SK-N-DZ (cell line): ENCODE measurements around the gene LY6G6F.

Experiments used
- DNase-seq: peaks from one replicate; pipeline ENCODE4 v3.0.0-alpha.2; 2015; ENCODE audit warnings: low spot score
- small RNA-seq, 2 experiments: library from RNA; depleted of rRNA; stranded (forward); fragments of <200 nt; gene quantifications; one replicate each; pipeline ENCODE3, GENCODE V24; 2014

LY6G6F gene

GRCh38 chr6:31739639-31740396, 33.2 kb downstream of the LY6G6F start, which contains the start of gene MSH5:
TSS of gene MSH5 (plus strand) at chr6:31740005. CDS start at chr6:31740467, 462 bp downstream.
- peak; percentile 97 for DNase-seq

GRCh38 chr6:31740397-31741223, 33.9 kb downstream of the LY6G6F start:
- no peak for DNase-seq

- no peak for DNase-seq
Observed at GRCh38 chr6:31741815-31742214, 35.1 kb downstream of the LY6G6F start.

GRCh38 chr6:31742894-31743293, 36.2 kb downstream of the LY6G6F start:
- no peak for DNase-seq

GRCh38 chr6:31744422-31744821, 37.8 kb downstream of the LY6G6F start:
- no peak for DNase-seq

GRCh38 chr6:31749301-31750036, 42.8 kb downstream of the LY6G6F start:
- DNase-seq: no peak

- no peak for DNase-seq
Observed at GRCh38 chr6:31750411-31751022, 43.9 kb downstream of the LY6G6F start.

GRCh38 chr6:31752739-31753319, 46.2 kb downstream of the LY6G6F start:
- DNase-seq: no peak

GRCh38 chr6:31758281-31758680, 51.6 kb downstream of the LY6G6F start:
- no peak for DNase-seq

Small RNA genes within 50 kb of the gene (small RNA-seq; reads per million reads assigned to genes)
- 0 reads per million in 2 experiments for gene LY6G6D
- gene MIR4646: 0 to 0.04 reads per million in 2 experiments
- 0 reads per million in 2 experiments for gene RF00019
- gene RNU6-850P: 0 reads per million in 2 experiments
